ENCODE measurements around the gene ASB4. TPM values are rescaled to one million over a fixed set of nuclear protein-coding genes. Genes with fewer than 3 reads are reported as not detected.
A peak's percentile ranks its signal among the peaks of the same experiment; 100 is the strongest.
"Not testable (repeated sequence)": the region's sequence is repeated elsewhere in the genome, so short reads cannot be mapped to it uniquely, and the experiment has no call there.

Gene ASB4
- total RNA-seq (2014; rRNA removed; shearing (Covaris generic)) = 0.47 TPM in 1 of 2 replicates, not detected in the other
- 1.0 and 1.1 TPM in 2 replicates for polyA plus RNA-seq (2014; cell fraction: nucleus; rRNA removed)

GRCh38 chr7:95485391-95486123, at the start of gene ASB4:
ASB4 (plus strand) TSS chr7:95485943; CDS start chr7:95485972, 29 bp downstream.
- no peak for DNase-seq (ENCODE audit: extremely low read depth, low read depth)

- no peak for DNase-seq (ENCODE audit: extremely low read depth, low read depth)
Measured at GRCh38 chr7:95436407-95436806, 49.3 kb upstream of the ASB4 start.

GRCh38 chr7:95440394-95441038, 45.2 kb upstream of the ASB4 start:
- no peak for DNase-seq (ENCODE audit: extremely low read depth, low read depth)

GRCh38 chr7:95441042-95441823, 44.5 kb upstream of the ASB4 start:
- no peak for DNase-seq (ENCODE audit: extremely low read depth, low read depth)

DNA sequence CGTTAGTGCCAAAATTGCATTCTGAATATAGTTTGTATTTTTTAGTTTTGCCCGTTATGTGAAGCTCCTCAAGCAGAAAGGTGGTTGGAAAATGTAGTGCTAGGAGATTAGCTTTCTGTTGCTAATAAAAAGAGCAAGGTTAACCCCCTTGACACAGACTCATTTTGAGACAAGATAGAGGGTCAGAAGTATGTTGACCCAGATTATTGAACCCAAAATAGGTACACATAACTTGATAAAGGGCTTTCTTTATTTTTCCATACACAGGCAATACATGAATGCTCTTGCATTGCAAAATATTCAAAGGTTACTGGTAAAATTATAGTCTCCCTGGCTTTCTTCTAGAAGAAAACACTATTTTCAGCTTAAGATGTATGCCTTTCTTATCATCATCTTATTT, 40.9 kb upstream of the ASB4 start:
- DNase-seq (ENCODE audit: extremely low read depth, low read depth) = no peak

DNA sequence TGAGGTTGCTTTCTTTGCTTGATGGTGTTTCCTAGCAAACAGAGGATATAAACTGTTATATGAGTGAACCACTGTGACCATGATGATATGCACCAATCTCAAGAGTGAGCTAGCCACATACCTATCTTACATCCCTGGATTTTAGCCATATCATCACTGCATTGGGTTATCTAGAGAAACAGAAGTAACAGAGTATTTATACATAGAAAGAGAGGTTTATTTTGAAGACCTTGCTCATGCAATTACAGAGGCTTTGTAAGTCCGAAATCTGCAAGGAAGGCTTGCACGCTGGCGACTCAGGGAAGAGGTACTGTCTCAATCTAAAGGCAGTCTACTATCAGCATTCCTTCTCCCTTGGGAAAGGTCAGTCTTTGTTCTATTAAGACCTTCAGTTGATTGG, 39.1 kb upstream of the ASB4 start:
- DNase-seq (ENCODE audit: extremely low read depth, low read depth) = no peak

GRCh38 chr7:95454438-95455045, 31.2 kb upstream of the ASB4 start:
- no peak for DNase-seq (ENCODE audit: extremely low read depth, low read depth)

- DNase-seq (ENCODE audit: extremely low read depth, low read depth) = no peak
Measured at GRCh38 chr7:95457947-95458346, 27.8 kb upstream of the ASB4 start.

GRCh38 chr7:95460653-95461052, 25.1 kb upstream of the ASB4 start:
- DNase-seq (ENCODE audit: extremely low read depth, low read depth) = not testable (repeated sequence)

GRCh38 chr7:95467912-95468607, 17.7 kb upstream of the ASB4 start:
- DNase-seq (ENCODE audit: extremely low read depth, low read depth) = no peak

GRCh38 chr7:95469187-95469586, 16.6 kb upstream of the ASB4 start:
- DNase-seq (ENCODE audit: extremely low read depth, low read depth) = no peak

GRCh38 chr7:95469848-95470247, 15.9 kb upstream of the ASB4 start:
- DNase-seq (ENCODE audit: extremely low read depth, low read depth) = no peak

DNA sequence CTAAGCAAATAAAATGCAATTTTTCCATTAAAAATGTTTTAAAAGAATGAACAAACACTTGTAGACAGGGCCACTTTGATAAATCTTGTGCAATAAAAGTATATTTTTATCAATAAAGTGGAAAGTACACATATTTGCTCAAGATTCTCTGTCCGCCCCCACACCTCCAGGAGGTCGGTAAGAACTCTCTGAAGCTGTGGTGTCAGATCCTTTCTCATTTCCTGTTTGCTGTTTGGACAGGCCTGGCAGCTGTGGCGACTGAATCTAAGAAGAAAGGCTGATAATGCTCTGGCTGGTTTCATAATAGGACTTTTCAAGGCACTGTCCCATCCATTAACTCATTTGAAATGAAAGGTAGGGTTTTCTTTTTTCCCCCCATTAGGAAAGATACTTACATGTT, 15.3 kb upstream of the ASB4 start:
- no peak for DNase-seq (ENCODE audit: extremely low read depth, low read depth)

DNA sequence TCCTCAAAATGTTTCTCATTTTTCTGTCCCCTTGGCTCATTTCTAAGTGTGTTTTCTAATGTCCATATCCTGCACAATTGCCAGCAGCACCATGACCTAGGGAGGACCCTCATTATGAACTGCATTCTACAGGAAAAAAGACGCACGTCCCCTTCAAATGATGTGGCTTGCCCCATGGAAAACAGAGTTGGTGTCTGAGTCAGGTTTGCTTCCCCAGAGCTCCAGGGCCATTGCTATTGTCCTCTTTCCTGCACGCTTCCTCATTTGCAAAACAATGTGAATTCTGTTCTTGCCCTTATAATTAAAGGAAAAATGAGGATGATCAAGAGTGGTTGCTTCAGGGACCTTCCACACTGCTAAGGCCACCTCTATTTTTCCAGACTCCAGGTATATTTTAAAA, 14.7 kb upstream of the ASB4 start:
- no peak for DNase-seq (ENCODE audit: extremely low read depth, low read depth)

- no peak for DNase-seq (ENCODE audit: extremely low read depth, low read depth)
Measured at GRCh38 chr7:95472581-95473161, 13.1 kb upstream of the ASB4 start.

DNA sequence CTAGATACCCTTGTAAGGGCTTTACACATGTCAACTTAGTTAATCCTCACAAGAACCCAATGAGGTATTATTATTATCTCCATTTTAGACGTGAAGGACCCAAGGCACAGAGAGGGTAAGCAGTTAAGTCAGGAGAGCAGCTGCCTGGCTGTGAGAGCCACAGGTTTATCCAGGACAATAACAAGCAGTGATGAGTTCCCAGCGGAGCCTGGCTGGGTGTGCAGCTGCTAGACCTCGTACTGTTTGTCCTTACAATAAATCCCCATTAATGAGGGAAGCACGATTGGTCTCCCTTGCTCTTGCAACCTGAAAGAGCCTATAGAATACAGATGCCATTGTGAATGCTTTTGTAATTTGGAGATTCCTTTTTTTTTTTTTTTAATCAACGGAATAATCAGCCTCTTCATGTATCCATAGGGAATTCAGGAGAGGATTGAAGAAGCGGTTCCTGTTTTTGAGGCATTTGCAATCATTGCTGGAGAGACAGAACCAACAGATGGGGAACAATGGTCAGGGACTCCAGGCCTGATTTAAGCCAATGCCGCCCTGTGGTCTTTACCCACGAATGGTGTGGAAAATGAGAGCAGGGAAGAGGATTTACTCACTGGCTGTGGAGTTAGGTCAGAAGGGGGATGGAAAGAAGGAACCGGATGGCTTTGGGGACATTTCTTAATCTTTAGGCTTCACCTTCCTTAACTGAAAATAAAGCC, 12.3 kb upstream of the ASB4 start:
- no peak for DNase-seq (ENCODE audit: extremely low read depth, low read depth)

- no peak for DNase-seq (ENCODE audit: extremely low read depth, low read depth)
Measured at GRCh38 chr7:95476072-95476847, 9.5 kb upstream of the ASB4 start.

DNA sequence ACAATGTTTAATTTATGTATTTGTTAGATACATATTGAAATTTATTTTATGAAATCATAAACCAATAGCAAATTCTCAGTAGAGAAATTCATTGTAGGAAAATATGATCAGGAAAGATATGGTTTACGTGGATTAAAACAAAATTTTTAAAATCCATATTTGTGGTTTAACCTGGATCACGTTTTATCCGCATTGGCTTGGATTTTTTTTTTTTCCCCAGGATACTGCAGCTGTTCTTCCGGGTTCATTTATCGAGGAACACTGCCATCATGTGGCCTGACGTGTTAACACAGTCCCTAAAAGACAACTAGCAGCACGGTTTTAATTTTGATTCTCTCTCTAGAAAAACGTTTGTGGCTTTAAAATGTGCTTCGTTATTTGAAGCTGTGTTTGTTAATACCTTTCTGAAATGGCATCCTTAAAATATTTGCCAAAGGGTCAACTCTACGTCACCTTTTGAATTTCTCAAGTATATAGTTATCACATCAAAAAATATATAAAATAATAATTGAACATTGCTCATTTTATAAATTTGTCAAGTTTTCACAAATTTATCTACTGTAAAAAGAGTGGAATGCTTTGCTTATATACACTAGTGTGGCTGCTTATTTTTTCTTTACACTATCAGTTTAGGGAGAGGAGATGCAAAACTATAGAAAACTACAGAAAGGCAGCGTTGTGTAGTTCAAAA, 8.7 kb upstream of the ASB4 start:
- DNase-seq (ENCODE audit: extremely low read depth, low read depth) = peak; percentile 69
